DMS114 treated with DMSO at 0.1 percent for 48 hours (cell line): Measurements from ENCODE around the gene RAE1.
A peak's percentile ranks its signal among the peaks of the same experiment; 100 is the strongest.
"Not testable (repeated sequence)": the region's sequence is repeated elsewhere in the genome, so short reads cannot be mapped to it uniquely, and the experiment has no call there.

Experiments
- DNase-seq: peaks from one replicate; lab custom pipeline; 2025; ENCODE audit not compliant: unreplicated experiment; lab: John Stamatoyannopoulos, UW

The RAE1 gene

DNA sequence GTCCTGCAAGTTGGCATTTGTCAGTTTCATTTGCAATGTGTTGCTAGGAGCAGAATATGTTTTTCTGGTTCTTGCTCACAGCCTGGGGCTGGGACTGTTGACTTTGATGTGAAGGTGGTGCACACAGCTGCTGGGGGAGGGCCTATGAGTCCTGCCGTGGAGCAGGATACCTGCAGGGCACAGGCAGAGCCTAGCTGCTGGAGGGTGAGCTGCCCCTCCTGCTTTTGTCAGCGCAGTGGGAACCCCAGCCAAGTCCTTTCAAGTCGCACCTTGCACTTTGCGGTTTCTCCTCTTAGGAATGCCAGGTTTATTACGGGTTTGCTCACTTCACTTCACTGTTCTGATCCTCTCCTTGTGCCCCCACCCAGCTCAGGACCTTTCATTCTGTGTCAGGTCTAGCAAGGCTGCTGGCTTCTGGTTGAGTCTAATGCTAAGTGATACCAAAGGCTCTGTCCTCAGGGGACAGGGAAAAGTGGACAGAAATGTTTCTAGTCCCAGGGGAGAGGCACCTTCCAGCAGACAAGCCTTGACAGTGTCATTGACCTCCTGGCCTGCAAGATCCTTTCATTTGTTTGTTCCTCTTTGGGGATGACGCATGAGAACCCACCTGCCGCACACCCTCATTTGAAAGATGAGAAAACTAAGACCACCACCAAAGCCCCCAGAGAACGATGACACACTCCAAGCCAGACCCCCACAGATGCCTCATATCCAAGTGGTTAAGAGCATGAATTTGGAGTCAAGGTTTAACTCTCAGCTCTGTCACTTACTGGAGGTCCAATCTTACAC, 24.2 kb upstream of the RAE1 start:
- DNase-seq, result no peak

DNA sequence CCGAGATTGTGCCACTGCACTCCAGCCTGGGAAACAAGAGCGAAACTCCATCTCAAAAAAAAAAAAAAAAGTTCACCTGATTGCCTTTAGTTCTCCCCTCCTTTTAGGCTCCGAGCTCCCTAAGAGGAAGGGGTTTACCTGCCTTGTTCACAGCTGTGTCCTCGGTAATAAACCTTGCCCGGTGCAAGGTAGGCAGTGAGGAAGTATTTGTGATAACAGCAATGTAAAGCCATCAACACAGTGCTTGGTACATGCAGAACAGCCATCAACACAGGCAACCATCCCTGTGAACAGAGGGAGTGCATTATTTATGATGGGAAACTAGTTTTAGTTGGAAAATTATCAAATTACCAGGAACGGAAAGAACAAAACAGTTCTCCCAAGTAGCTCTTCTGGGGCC, 23.2 kb upstream of the RAE1 start:
- DNase-seq, result no peak

DNA sequence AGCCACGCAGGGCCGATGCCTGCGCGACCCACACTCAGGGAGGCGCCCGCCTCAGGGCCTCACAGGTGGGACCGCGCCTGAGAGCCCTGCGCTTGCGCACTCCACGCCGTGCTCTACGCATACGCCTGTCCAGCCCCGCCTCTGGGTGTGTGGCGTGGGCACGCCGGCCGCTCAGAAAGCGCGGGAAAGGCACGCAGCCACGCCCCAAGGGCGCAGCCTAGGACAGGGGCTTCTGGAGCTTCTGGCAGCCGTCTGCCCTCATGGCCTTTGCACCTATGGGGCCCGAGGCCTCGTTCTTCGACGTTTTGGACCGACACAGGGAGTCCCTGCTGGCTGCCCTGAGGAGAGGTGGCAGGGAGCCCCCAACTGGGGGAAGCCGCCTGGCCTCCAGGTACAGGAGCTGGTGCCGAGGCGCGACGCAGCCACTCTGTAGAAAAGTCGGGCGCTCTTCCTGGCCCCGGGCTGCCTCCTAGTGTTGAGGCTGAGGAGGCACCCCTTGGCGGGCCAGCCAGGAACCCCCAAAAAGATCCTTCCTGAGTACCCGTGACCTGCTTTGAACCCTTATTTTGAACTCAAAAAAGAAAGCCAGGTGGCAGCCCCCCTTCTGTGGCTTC, 21.3 kb upstream of the RAE1 start, which contains the start of gene SPO11:
Gene SPO11, plus strand, starts transcription at position 196 of the 614 bp plus-strand sequence. Its CDS starts 65 bp downstream, at position 261.
- DNase-seq, result no peak

DNA sequence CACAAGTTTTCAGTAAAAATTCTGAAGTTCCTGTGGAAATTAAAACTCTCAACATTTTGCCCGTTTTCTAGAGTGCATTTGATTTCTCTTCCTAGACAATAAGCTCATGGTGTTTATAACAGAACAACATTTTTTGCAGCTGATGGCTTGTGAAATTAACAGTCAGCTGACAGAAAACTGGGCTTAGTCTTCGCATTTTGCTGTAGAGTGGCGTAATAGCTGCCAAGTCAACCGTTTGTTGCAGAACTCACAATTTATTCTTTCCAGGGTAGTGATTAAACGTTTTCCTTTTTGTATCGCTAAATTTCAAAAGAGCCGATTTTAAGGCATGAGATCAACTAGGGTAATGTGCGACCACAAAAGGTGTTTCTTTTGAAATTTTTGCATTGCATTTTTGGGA, 20.1 kb upstream of the RAE1 start:
- DNase-seq, result no peak

DNA sequence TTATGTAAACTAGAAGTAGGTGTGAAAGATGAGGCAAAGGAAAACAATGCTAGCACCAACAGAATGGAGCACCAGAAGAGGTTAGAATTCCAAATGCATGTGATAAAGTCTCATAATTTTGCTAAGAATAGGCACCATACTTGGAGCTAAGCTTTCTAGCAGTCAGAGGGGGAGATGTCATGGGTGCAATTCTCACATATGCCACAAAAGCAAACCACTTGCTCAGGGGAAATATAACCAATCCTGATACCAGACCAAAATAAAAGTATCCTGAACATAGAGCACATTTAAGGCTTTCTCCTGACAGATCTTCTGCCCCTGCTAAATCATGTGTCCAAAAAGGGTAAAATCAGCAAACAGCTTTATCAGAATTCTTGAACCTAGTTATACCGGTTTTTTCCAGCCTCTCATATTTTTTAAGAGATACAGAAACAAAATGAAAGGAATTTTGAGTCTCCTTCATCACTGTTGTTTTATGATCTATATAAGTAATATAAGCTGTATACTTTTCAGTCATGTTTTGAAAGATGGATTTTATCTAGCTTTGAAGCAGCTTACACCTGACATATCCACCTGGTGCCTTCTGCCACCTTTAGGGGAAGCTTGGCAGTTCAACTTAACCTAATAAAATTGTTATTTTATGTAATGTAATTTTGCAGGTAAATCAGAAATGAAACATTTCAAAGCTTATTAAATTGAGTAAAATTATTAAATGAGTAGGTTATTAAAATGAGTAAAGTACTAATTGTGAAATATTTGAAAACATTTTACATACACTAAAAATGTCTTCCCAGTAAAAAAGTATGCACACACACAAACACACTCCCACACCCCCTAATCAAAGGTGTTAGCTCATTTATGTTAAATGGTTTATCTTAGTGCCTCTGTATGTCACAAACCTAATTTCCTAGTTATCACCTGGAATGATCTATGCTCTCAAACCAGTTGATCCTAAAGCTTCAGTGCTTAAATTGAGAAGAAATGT, 18.7 kb upstream of the RAE1 start:
- peak; percentile 17 for DNase-seq

DNA sequence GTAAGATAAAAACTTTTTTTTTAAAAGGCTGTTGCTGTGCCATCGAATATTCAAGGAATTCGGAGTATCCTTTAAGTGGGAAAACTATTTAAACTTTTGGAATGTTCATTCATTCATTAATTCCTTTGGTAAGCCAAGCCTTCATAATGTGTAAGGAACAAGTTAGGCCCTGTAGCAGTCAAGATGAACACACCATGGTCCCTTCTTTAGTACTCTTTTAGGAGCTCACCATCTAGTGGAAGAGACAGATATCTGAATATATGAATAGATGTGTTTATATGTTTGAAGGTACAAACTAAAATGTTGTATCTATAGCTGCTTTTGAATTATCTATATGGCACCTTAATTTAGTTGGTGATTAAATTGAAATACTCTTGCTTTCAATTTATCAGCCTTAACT, 15.7 kb upstream of the RAE1 start:
- peak; percentile 29 for DNase-seq

DNA sequence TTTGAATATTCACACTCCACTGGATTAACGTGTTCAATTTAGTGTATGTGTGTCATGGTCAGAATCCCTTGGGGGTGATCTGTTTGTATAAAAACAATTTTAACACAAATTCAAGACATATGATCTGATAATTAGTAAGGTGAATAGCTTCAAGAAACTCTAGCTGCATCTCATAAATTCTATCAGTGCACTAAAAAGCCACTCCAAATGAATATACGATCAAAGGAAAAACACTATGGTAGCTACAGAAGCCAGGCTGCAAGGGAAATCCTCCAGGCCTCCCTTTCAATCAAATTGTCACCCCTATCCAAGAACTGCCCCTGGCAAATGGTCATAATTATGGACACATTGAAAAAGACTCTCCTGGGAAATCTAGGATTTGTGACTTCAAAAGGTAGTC, 9.4 kb upstream of the RAE1 start:
- no peak for DNase-seq

DNA sequence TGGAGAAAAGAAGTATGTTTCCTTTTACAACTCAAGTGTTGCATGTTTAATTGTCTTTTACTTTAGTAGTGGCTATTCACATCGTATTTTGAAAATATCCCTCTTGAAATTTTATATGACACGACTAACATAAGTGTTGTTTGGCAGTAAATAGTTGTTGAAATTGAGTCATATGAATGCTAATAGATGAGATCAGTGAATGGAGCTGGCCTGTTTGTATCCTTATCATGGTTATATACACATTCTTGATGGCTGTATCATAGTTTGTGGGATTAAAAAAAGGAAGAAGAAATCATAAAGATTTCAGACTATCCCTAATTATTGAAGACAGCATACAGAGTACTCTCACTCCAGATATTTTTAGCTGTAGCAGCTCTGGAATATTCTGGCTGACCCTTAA, 8.2 kb upstream of the RAE1 start:
- DNase-seq, result no peak

DNA sequence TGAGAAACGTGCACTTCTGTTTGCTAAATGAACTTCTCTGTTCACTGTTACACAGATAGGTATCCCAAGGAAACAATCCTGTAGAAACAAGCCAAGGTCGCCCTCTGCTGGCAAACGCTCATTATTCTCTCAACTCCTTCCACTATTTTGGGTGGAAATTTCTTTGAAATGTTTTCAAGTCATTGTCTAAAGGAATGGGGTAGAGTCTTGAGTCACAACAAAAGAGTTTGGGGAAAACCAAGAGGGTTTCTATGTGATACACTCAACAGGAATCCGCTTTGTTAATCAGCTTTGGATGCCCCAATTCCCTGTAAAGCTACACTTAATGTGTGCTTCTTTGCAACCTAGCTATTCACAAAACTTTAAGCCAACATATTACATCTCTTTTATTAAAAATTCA, 4.6 kb upstream of the RAE1 start:
- DNase-seq, result peak; percentile 39

DNA sequence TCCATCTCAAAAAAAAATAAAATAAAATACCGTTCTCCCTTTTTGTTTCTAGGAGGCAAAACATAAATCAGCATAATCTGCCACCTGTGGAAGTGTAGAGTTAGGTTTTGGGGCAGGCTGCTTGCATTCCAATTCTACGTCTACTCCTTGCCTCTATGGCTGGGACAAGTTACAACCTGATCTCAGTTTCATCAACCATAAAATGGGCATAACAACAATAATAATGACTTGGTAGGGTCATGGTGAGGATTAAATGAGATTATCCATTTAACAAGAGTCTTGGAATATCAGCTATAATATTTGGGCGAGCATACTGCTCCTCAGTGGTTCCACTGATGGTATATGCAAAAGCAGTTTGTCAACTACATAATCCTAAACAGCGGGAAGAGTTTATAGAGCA, 3.7 kb upstream of the RAE1 start:
- no peak for DNase-seq

DNA sequence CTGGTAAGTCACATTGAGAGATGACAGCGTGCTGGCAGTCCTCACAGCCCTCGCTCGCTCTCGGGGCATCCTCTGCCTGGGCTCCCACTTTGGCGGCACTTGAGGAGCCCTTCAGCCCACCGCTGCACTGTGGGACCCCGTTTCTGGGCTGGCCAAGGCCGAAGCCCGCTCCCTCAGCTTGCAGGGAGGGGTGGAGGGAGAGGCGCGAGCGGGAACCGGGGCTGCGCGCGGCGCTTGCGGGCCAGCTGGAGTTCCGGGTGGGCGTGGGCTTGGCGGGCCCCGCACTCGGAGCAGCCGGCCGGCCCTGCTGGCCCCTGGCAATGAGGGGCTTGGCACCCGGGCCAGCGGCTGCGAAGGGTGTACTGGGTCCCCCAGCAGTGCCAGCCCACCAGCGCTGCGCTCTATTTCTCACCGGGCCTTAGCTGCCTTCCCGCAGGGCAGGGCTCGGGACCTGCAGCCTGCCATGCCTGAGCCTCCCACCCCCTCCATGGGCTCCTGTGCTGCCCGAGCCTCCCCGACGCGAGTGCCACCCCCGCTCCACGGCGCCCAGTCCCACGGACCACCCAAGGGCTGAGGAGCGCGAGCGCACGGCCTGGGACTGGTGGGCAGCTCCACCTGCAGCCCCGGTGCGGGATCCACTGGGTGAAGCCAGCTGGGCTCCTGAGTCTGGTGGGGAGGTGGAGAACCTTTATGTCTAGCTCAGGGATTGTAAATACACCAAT, 2.7 kb upstream of the RAE1 start:
- not testable (repeated sequence) for DNase-seq

DNA sequence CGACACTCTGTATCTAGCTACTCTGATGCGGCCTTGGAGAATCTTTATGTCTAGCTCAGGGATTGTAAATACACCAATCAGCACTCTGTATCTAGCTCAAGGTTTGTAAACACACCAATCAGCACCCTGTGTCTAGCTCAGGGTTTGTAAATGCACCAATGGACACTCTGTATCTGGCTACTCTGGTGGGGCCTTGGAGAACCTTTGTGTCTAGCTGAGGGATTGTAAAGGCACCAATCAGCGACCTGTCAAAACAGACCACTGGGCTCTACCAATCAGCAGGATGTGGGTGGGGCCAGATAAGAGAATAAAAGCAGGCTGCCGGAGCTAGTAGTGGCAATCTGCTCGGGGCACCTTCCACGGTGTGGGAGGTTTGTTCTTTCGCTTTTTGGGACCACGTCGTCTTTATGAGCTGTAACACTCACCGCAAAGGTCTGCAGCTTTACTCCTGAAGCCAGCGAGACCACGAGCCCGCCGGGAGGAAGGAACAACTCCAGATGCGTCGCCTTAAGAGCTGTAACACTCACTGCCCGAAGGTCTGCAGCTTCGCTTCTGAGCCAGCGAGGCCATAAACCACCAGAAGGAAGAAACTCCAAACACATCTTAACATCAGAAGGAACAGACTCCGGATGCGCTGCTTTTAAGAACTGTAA, 2.0 kb upstream of the RAE1 start:
- DNase-seq, result not testable (repeated sequence)

DNA sequence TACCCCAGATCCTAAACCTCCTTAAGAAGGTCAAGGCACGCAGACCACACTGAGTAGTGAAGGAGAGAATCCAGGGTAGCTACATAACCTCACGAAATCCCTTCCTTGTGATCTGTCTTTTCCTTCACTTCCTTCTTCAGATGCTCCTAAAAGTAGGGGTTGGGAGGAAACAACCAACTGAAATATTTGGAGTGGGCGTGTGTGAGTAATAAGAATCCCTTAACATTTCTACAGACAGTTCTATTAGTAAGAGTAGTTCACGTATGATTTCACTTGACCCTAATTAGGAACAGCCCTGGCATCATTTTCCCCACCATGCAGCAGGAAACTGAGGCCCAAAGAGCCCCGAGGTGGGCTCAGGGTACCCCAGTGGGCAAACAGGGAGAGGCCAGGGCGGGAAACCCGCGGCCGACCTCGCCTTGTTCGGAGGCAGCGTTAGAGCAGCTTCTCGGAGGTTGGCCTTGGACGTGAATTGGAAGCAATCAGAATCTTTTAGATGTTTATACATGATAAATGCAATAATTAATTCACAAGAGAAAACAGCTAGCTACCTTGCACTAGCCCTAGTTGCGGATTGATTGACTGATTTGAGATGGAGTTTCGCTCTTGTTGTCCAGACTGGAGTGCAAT, 859 bp upstream of the RAE1 start:
- DNase-seq, result no peak

DNA sequence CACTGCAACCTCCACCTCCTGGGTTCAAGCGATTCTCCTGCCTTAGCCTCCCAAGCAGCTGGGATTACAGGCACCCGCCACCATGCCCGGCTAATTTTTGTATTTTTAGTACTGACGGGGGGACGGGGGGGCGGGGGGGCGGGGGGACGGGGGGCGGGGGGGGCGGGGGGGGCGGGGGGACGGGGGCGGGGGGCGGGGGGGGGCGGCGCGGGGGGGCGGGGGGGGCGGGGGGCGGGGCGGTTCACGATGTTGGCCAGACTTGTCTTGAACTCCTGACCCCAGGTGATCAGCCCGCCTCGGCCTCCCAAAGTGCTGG, 371 bp upstream of the RAE1 start:
- DNase-seq, result not testable (repeated sequence)

DNA sequence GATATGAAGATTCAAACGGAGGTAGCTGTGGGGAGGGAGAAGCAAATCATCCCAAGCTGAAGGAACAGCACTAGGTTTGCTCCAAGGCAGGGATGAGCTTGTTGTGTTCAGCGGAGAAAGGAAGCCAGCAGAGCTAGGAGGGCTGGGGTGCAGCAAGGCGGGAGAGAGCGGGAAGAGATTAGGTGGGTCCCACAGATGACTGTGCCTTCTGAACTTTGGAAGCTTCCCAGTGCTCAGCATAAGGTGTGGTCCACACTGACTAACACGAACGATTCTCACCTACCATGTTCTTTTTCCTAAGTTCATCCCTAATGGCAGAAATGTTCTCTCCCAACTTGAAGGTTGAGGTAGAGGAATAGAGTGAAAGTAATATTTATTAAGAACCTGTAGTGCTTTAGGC, 1.2 kb downstream of the RAE1 start:
- no peak for DNase-seq

DNA sequence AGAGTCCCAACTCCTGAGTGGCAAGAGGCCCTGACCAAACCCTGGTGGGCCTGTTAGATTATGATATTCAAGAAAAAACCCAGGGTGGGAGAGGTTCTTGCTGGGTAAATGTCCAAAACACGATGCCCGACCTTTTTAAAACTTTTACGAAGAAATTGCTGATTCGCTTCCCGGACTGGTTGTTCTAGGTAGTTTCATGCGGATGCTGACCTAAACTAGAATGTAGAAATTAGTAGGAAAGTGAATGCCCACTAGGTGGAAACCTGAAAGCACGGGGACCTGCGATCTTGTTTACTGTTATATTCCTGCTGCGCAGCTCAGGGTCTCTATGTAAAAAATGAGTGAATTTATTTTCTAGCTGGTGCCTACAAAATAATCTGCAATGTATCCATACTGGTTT, 2.3 kb downstream of the RAE1 start:
- DNase-seq, result no peak

DNA sequence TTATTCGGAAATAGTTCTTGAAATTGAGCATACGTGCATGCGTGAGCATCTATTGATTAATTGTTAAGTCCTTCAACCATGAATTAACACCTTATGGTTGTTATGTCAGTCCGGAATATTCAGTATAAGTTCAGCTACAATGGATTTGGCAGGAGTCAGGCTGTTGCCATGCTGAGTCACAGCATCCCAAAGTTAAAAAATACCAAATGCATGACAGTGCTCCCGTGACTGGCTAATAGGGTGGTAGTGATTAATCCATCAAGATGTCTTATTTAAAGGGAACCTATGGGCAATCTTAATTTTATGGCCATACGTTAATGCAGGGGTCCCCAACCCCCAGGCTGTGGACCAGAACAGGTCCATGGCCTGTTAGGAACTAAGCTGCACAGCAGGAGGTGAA, 10.5 kb downstream of the RAE1 start:
- no peak for DNase-seq

DNA sequence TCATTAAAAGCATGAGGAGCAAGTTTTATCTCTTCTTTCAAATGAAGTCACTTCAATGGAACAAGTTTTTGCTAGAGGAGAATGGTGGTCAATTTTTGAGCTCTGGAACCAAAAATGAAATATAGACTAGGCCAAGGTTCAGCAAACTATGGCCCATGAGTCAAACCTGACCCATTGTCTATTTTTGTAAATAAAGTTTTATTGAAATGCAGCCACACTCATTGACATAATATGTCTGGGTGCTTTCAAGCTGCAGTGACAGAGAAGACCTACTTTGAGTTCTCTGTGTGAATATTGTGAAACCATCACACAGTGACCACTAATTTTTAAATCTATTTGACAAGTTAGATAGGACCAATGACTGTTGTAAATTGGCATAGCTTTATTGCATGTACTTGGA, 13.4 kb downstream of the RAE1 start:
- DNase-seq, result no peak

DNA sequence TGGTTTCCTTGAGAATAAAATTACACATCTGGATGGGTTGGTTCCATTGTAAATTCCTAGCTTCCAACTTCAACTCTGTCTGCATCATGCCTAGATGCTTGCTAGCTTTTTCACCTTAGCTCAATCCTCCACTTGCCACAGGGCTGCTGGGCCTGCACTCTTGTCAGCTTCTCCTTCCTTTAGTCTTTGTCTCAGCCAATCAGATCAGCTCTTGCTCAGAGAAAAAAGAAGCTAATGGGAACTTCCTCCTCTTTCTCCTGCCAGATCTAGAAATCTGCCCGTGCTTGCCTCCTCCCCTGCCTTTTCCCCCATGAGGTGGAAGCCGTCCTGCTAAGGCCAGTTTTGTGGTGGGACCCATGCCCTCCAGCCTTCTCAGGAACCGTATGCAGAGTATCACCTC, 18.5 kb downstream of the RAE1 start:
- no peak for DNase-seq

DNA sequence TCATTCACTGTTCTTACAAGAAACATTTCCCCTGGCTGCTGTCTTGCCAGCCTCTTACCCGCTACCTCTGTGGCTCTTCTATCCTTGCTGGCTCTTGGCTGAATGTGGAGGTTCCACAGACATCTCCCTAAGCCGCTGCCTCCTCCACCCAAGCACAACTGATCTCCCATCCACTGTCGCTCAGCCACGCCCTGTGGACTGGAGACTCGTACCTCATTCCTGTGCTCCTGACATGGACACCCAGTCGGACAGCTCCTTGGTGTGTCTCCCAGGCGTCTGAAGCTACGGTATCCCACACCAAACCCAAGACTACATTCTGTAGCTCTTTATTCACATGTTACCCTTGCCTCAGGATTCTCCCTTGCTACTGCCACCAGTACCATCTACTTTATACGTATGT, 19.3 kb downstream of the RAE1 start:
- DNase-seq, result no peak
